GM19240 (cell line): Measurements from ENCODE around the gene CLCN7.
"Not testable (repeated sequence)": the region's sequence is repeated elsewhere in the genome, so short reads cannot be mapped to it uniquely, and the experiment has no call there.

Source experiments
- DNase-seq: peaks from one replicate; pipeline ENCODE4 v3.0.0; 2011; ENCODE audit warnings: low spot score; ENCODE audit not compliant: insufficient read length

Gene CLCN7

DNA sequence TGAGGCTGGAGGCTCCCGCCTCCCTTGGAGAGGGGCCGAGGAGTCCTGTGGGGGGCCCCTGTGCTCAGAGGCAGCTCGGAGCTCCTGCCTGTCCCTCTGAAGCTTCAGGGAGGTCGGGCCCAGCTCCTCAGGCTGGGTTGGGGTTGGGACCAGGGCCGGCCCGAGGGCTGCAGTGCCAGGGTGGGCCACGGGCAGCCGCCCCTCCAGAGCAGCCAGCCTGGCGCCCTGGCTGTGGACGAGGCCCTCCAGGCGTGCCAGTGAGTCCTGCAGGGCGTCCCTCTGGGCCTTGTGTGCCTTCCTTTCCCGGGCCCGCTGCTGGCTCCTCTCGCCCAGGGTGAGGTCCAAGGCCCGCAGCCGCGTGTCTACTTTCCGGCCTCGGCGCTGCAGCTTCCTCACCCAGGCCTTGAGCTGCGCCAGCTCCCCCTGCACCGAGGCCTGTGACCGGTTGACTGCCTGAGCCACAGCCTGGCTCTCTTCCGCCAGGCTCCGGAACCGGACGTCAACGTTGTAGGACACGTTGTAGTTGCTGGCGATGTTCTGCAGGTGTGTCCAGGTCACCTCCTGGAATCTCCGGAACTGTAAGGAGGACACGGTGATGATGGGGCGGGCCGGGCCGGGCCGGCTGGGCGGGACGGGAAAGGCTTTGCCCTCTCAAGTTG lies 12.7 kb upstream of the CLCN7 start:
- DNase-seq = no peak

DNA sequence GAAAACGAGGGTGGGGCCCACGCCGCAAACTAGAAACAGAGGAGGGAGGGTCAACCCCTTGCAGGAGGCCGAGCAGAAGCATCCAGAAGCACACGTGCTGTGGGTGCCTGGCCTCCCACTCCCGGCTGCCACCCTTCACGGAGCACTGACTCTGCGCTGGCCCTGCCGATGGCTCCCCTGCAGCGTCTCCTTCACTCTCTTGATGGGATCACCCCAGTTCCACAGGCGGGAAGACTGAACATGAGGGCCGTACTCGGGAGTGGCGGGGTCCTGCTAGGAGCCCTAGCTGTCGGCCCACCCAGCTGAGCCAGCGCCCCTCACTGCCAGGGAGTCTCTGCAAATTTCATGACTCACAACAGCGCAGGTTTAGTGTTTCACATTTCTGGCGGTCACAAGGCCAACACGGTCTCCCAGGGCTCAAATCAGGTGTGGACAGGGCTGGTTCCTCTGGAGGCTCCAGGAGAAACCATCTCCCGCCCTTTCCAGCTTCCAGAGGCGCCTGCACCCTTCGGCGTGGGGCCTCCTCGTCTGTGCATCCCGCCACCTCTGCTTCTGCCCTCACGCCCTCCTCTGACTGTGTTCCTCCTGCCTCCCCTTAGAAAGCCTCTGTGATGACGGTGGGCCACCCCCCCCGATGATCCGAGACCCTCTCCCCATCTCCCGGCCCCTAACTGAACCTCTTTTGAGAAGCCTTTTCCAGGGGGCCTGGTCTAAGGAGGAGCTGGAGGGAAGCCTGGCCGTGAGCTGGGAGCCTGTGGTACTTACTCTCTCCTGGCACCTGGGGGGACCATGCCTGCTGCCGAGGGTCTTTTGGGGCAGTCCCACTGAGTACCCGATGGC lies 11.9 kb upstream of the CLCN7 start:
- DNase-seq = no peak

DNA sequence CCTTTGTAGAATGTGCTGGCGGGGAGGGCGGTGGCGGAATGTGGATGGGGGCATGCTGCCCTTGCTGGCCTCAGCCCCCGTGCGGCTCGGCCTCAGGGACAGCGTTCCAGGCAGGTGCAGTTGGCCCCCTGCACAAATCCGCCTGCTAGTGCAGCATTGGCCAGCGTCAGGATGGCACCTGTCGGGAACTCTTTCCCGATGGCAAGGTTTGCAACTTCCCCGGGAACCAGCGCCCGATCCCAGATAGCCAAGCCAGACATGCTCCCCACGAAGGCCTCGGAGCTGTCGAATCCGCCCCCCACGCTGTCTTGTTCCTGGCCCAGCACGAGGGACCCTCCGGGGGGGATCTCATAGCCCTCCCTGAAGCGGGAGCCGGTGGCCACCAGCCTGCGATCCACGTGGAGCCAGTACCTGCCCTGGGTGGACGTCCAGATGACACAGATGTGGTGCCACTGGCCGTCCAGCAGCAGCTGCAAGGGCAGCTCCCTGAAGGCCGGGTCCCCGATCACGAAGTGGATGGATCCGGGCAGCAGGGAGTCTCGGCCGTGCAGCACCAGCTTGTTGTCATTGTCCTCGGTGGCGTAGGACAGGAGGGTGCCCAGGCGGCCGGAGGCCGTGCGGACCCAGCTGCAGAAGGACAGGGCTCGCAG lies 11.1 kb upstream of the CLCN7 start:
- DNase-seq = no peak

DNA sequence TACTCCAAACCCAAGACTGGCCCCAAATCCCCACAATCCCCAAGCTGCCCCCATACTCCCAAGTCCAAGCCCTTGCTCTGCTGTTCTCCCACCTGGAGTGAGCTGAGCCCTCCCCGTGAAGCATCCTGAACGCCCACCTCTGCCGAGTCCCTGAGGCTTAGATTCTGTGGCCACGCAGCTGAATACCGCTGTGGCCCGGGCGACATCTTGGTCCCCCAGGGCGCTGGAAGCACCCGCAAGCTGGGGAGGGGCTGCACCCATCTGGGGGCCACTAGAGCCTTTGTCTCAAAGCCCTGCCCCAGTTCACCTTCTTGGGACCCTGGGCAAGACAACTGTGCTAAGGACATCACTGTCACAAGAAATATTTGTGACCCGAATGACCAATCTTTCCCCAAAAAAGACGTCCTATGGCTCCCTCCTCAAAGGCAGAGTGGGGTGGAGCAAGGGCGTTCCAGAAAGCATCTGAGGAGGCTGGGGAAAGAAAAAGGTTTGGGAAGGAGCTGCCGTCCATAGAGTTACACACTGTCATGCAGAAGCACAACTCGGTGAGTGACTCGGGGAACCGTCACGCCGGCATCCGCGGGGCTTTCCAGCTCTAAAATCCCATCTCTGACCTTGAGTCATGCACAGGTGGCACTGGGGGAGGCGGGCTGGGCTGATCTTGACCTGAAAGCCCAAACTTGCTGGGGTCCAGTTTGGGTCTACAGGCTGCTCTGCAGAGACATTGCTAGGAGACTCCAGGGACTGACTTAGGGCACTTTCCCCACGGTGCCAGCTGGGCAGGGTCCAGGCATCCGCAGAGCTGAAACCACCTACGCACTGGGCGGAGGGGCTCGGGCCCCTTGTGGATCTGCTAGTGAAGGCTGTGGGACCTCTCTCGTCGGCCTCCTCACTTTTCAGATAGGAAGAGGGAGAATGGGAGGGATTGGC lies 7.3 kb upstream of the CLCN7 start:
- no peak for DNase-seq

GRCh38 chr16:1478937-1479336 lies 4.1 kb upstream of the CLCN7 start:
- not testable (repeated sequence) for DNase-seq

DNA sequence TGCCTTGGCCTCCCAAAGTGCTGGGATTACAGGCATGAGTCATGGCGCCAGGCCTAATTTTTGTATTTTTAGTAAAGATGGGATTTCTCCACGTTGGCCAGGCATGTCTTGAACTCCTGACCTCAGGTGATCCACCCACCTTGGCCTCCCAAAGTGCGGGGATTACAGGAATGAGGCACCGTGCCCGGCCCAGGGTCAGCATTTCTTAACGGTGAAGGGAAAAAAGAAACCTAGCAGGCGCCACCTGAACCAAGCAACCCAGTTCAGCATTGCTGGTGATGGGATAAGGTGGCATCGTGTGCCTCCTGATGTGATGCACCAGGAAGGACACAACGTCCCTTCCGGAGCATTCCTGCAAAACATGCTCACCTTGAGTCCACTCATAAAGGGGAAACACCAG lies 2.2 kb upstream of the CLCN7 start:
- DNase-seq = no peak

DNA sequence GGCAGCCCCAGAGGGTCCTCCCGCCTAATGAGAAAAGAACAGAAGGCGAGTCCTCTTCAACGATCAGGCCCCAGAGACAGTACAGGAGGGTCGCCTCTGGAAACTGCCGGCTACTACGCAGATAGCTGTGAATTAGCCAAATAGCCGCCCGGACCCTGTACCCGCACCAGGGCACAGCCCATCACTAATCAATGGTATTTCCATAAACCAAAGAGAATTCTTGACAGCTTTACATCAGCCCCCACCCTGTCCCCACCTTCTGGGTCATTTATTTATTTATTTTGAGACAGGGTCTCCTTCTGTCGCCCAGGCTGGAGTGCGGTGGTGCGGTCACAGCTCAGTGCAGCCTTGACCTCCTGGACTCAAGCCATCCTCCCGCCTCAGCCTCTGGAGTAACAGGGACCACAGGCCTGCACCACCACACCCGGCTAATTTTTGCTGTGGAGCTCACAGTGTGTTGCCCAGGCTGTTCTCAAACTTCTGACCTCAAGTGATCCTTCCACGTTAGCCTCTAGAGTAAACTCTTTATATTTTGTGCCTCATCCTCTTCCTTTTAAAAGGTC lies 805 bp upstream of the CLCN7 start:
- DNase-seq = no peak

DNA sequence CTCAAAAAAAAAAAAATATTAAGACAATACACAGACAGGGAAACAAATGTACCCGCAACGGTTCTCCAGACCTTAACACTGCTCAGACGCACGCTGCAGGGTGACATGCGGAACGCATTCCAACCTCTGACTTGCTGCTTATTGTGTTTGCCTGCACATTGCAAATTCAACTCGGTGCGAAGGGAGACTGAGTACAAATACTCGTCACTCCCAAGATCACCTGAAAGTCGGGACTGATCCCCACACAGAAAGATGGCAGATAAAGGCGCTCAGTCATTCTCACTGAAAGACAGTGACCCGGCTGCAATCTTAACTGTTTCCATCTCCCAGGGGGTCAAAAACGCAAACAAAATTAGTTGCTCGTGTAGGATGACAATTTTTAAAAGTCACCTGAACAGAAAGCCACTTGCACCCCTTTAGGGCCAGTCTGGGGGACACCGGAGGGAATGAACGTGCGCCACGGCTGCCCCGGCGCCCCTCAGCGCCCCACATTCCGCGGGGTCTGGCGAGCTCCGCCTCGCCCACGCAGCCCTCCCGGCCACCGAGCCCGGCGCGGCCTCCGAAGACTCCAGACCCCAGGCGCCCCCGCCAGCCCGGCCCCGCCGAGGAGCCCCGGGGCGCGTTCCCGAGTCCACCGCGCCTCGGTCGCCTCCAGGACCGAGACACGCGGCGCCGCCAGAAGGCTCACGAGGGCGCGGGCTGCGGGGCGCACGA lies 589 bp downstream of the CLCN7 start:
- no peak for DNase-seq

- no peak for DNase-seq
Measured at GRCh38 chr16:1472974-1473373, 1.9 kb downstream of the CLCN7 start.

DNA sequence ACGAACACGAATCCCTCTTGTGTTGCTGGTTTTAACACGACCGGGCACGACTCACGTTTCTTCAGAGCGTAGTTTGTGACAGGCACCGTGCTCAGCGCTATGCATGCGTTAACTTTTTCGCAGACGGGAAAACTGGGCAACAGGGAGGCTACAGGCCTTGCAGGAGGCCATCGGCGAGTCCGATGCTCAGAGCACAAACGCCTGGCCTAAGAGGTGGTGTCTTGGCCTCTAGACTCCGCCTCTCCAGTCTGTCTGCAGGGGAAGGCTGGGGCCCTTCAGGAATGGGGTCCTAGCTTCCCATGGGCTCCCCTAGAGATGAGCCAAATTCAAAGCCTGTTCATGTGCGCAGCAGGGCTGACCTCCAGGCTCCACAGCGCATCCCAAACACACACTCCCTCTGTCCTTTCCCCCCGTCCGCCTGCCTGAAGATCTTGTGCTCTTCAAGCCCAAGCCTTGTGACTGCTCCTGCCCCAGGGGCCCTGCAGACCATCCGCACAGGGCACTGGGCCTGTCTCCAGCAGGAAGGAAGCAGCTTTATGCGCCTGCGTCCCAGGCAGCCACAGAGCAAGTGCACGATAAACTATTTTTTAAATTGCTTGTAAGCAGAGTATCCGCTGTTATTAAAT lies 3.1 kb downstream of the CLCN7 start:
- DNase-seq = no peak

GRCh38 chr16:1470481-1471251 lies 4.2 kb downstream of the CLCN7 start:
- DNase-seq = no peak

- DNase-seq = no peak
Measured at GRCh38 chr16:1469693-1470201, 5.1 kb downstream of the CLCN7 start.

GRCh38 chr16:1469141-1469540 lies 5.7 kb downstream of the CLCN7 start:
- not testable (repeated sequence) for DNase-seq

- no peak for DNase-seq
Measured at GRCh38 chr16:1468426-1468810, 6.4 kb downstream of the CLCN7 start.

DNA sequence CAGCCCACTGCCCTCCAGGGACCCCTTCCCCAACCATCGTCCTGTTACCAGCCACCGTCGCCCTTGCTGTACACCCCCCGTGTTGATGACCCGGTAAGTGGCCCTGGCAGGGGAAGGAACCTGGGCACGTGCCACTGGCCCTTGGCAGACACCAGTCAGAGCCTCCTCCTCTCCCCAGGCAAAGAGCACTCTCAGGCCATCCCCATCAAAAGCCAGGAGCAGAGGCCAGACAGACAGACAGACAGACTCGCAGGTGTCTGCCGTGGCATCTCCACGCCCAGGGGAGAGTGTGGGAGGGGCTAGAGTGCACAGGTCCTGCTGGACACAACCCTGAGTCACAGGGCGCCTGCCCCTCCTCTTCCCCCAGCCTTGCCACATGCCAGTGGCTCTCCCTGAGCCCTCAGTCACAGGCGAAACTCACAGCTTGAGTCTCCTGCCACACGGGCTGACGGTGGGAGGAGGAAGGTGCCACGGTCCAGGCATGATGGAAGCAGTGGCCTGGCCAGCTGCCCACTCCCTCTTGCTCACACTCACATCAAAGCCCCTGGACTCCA lies 7.8 kb downstream of the CLCN7 start:
- no peak for DNase-seq

- DNase-seq = no peak
Measured at GRCh38 chr16:1466054-1466453, 8.8 kb downstream of the CLCN7 start.

- no peak for DNase-seq
Measured at GRCh38 chr16:1465567-1465915, 9.3 kb downstream of the CLCN7 start.

DNA sequence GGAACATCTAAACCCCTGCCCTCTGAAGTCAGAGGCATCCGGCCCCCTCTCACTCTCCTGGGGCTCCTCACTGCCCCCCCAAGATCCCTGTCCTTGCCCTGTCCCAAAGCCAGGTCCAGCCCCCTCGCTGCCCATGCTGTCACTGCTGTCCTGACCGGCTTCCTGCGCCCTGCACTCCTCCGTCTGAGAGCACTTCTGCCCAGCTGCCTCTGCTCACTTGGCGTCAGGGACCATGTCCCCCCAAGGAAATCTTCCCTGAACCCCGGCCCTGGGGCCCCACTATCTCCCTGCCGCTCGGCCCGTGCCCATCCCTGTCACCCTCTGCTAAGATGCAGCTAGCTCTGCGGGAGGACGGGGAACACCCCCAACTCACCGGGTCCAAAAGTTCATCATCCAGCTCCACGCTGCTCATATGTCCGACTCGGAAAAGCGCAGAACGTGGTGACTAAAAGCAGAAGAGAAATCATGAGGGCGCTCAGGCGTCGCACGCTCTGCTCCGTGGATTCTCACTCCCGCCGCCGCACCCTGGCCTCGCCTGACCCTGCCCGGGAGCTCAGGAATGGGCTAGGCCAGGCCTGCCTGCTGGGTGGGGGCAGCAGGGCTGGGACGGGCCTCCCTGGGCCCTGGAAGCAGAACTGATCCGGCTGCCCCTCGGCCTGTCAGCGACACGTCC lies 9.8 kb downstream of the CLCN7 start:
- no peak for DNase-seq
